HepG2 (cell line): ENCODE data around the gene MED23. TPM values are rescaled to one million over a fixed set of nuclear protein-coding genes. Genes with fewer than 3 reads are reported as not detected.

Experiments used
- ATF7-NPFF ChIP-seq: sonication (generic); formaldehyde crosslinking; IDR thresholded peaks from 2 replicates; pipeline ENCODE4 v1.8.1; 2023; ENCODE audit warnings: mild to moderate bottlenecking, low read depth, missing genetic modification reagents, moderate library complexity
- CREB3 ChIP-seq: sonication (generic); formaldehyde crosslinking; IDR thresholded peaks from 2 replicates; pipeline ENCODE4 v1.5.0; 2020; ENCODE audit warnings: missing genetic modification reagents
- CSRNP1 ChIP-seq: sonication (generic); formaldehyde crosslinking; IDR thresholded peaks from 2 replicates; pipeline ENCODE4 v1.8.1; 2023; ENCODE audit warnings: mild to moderate bottlenecking, missing genetic modification reagents
- EEA1 ChIP-seq: sonication (generic); formaldehyde crosslinking; IDR thresholded peaks from 2 replicates; pipeline ENCODE4 v1.5.1; 2020; ENCODE audit warnings: mild to moderate bottlenecking, missing genetic modification reagents, borderline replicate concordance
- ETV5 ChIP-seq: IDR thresholded peaks from 2 replicates; pipeline ENCODE4 v1.6.1; 2018; ENCODE audit warnings: missing biosample characterization, missing genetic modification reagents, inconsistent platforms, borderline replicate concordance
- FOSL2 ChIP-seq: sonication (generic); formaldehyde crosslinking; IDR thresholded peaks from 2 replicates; pipeline ENCODE4 v1.4.0; 2020; ENCODE audit warnings: missing genetic modification reagents
- GZF1 ChIP-seq: sonication (generic); formaldehyde crosslinking; IDR thresholded peaks from 2 replicates; pipeline ENCODE4 v1.5.1; 2020; ENCODE audit warnings: mild to moderate bottlenecking, missing genetic modification reagents
- HNF1B ChIP-seq: sonication (generic); formaldehyde crosslinking; IDR thresholded peaks from 2 replicates; pipeline ENCODE4 v1.5.1; 2020; ENCODE audit warnings: mild to moderate bottlenecking, moderate library complexity, missing genetic modification reagents
- KDM6A ChIP-seq: IDR thresholded peaks from 2 replicates; pipeline ENCODE4 v1.6.1; 2016; ENCODE audit warnings: low read depth
- KLF11 ChIP-seq: IDR thresholded peaks from 2 replicates; pipeline ENCODE4 v1.6.1; 2016; ENCODE audit warnings: missing compliant biosample characterization
- NAIF1 ChIP-seq: sonication (generic); formaldehyde crosslinking; IDR thresholded peaks from 2 replicates; pipeline ENCODE4 v1.5.0; 2020; ENCODE audit warnings: mild to moderate bottlenecking, missing genetic modification reagents, borderline replicate concordance
- PHB2 ChIP-seq: fragments of 450-650 bp; IDR thresholded peaks from 2 replicates; pipeline ENCODE4 v1.6.1; 2018; ENCODE audit not compliant: partially characterized antibody
- SOX5 ChIP-seq: IDR thresholded peaks from 2 replicates; pipeline ENCODE4 v1.6.1; 2016; ENCODE audit warnings: borderline replicate concordance
- TAF1 ChIP-seq: sonication (generic); formaldehyde crosslinking; IDR thresholded peaks from 2 replicates; pipeline ENCODE4 v1.4.0; 2020; ENCODE audit warnings: missing genetic modification reagents
- ZBTB43 ChIP-seq: sonication (generic); formaldehyde crosslinking; conservative IDR thresholded peaks from 2 replicates; pipeline ENCODE4 v1.4.0; 2020; ENCODE audit warnings: missing genetic modification reagents
- ZFP1 ChIP-seq: IDR thresholded peaks from 2 replicates; pipeline ENCODE4 v1.6.1; 2016
- ZNF230 ChIP-seq: sonication (generic); formaldehyde crosslinking; IDR thresholded peaks from 2 replicates; pipeline ENCODE4 v1.4.0; 2020; ENCODE audit warnings: mild to moderate bottlenecking, missing genetic modification reagents
- ZNF260 ChIP-seq: sonication (generic); formaldehyde crosslinking; IDR thresholded peaks from 2 replicates; pipeline ENCODE4 v1.4.0; 2020; ENCODE audit warnings: missing genetic modification reagents, low read depth, mild to moderate bottlenecking, borderline replicate concordance
- ZNF501 ChIP-seq: sonication (generic); formaldehyde crosslinking; IDR thresholded peaks from 2 replicates; pipeline ENCODE4 v1.5.1; 2020; ENCODE audit warnings: mild to moderate bottlenecking, moderate library complexity, missing genetic modification reagents
- ZNF614 ChIP-seq: IDR thresholded peaks from 2 replicates; pipeline ENCODE4 v1.6.1; 2018; ENCODE audit warnings: missing biosample characterization, missing genetic modification reagents, inconsistent platforms, borderline replicate concordance
- ZNF652 ChIP-seq: IDR thresholded peaks from 2 replicates; pipeline ENCODE4 v1.6.1; 2016; ENCODE audit warnings: low read depth, borderline replicate concordance
- ZNF709 ChIP-seq: sonication (generic); formaldehyde crosslinking; IDR thresholded peaks from 2 replicates; pipeline ENCODE4 v1.5.0; 2020; ENCODE audit warnings: mild to moderate bottlenecking, missing genetic modification reagents
- ZNF747 ChIP-seq: sonication (generic); formaldehyde crosslinking; IDR thresholded peaks from 2 replicates; pipeline ENCODE4 v1.8.1; 2023; ENCODE audit warnings: missing genetic modification reagents, mild to moderate bottlenecking, borderline replicate concordance
- ZNF850 ChIP-seq: sonication (generic); formaldehyde crosslinking; conservative IDR thresholded peaks from 2 replicates; pipeline ENCODE4 v1.9.0; 2021; ENCODE audit warnings: mild to moderate bottlenecking, missing genetic modification reagents
- ZSCAN29 ChIP-seq: sonication (generic); formaldehyde crosslinking; conservative IDR thresholded peaks from 2 replicates; pipeline ENCODE4 v1.4.0; 2020; ENCODE audit warnings: mild to moderate bottlenecking, missing genetic modification reagents
- ZSCAN30 ChIP-seq: sonication (generic); formaldehyde crosslinking; IDR thresholded peaks from 2 replicates; pipeline ENCODE4 v1.5.0; 2020; ENCODE audit warnings: mild to moderate bottlenecking, missing genetic modification reagents
- polyA plus RNA-seq, 8 experiments: library from polyadenylated mRNA; depleted of rRNA in 3 of 8; stranded (reverse) in 7 of 8; unstranded in 1 of 8; fragments of >200 nt; fragmentation: Illumina TruSeq in 4 of 8; extraction: Trizol in 4 of 8; gene quantifications; 2 replicates each; pipeline versions ENCODE4 v1.2.1 to v1.2.3, GENCODE V29; 2011 to 2016; ENCODE audit warnings: low read depth in 4 of 8, missing spikeins in 1 of 8, mixed read lengths in 1 of 8; ENCODE audit not compliant: insufficient read depth in 1 of 8
- total RNA-seq, 5 experiments: library from RNA; depleted of rRNA; stranded (reverse); fragments of >200 nt; fragmentation: Illumina TruSeq; extraction: Trizol; gene quantifications; 2 replicates each; pipeline ENCODE4 v1.2.3, GENCODE V29; 2016; ENCODE audit warnings: low read depth in 1 of 5
- TF ChIP-seq, protein P1 (sequence below): sonication (generic); formaldehyde crosslinking; IDR thresholded peaks from 2 replicates; pipeline ENCODE4 v1.5.0; 2020; ENCODE audit warnings: missing genetic modification reagents

The MED23 gene
- total and polyA plus RNA-seq, 2 of the 13 experiments (the other 11 are each of a cell fraction or from before 2014, with no cell fraction given) = 34.9 to 50.5 TPM

DNA sequence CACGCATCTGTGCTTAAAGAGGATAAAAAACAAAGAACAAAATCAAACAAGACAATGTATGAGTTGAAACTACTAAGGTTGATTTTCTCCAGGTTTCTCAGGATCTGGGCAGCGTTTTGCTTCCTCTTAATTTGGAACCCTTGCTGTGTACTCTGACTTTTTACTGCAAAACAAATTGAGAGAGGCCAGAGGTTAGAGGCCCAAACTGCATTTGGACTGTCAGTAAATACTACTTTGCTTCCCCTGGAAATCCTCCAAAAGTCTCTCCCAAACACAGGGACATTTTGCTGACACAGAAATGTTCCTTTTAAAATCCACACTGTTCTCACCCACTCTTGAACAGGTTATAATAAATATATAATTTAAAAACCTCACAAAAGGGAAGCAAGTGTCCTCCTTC lies 53.9 kb downstream of the MED23 start (continued):
- no peak for TF ChIP-seq ZNF747 (CRISPR knock-in tag)
- peak; percentile 61; the same call in 1 of the 2 replicates for TF ChIP-seq SOX5 (CRISPR knock-in tag)
- TF ChIP-seq ZNF652 (CRISPR knock-in tag) = no peak
- TF ChIP-seq GZF1 = no peak
- TF ChIP-seq KDM6A = peak; percentile 90
- TF ChIP-seq FOSL2 (CRISPR knock-in tag) = no peak
- TF ChIP-seq ZNF260 (CRISPR knock-in tag) = no peak
- no peak for TF ChIP-seq ATF7-NPFF
- no peak for TF ChIP-seq ZNF850 (CRISPR knock-in tag)
- TF ChIP-seq PHB2 = no peak
- TF ChIP-seq ZBTB43 (CRISPR knock-in tag) = no peak; the same call in 1 of the 2 replicates
- no peak for TF ChIP-seq EEA1
- no peak for TF ChIP-seq HNF1B (CRISPR knock-in tag)
- no peak for TF ChIP-seq CREB3 (CRISPR knock-in tag)
- TF ChIP-seq ZSCAN29 (CRISPR knock-in tag) = no peak
- TF ChIP-seq, protein P1, sequence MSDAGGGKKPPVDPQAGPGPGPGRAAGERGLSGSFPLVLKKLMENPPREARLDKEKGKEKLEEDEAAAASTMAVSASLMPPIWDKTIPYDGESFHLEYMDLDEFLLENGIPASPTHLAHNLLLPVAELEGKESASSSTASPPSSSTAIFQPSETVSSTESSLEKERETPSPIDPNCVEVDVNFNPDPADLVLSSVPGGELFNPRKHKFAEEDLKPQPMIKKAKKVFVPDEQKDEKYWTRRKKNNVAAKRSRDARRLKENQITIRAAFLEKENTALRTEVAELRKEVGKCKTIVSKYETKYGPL (CRISPR knock-in tag) = no peak
- TF ChIP-seq ZNF230 (CRISPR knock-in tag) = no peak
- peak; percentile 74; the same call in 1 of the 2 replicates for TF ChIP-seq ETV5
- TF ChIP-seq NAIF1 (CRISPR knock-in tag) = 0 out of 2 replicates have a peak, but pooled peaks have one; percentile 24
- 0 out of 2 replicates have a peak, but pooled peaks have one; percentile 19 for TF ChIP-seq KLF11 (CRISPR knock-in tag)
- TF ChIP-seq ZNF614 (CRISPR knock-in tag) = no peak
- no peak for TF ChIP-seq ZSCAN30
- TF ChIP-seq ZNF501 (CRISPR knock-in tag) = no peak
- TF ChIP-seq ZFP1 (CRISPR knock-in tag) = no peak
- 0 out of 2 replicates have a peak, but pooled peaks have one; percentile 56 for TF ChIP-seq CSRNP1
- TF ChIP-seq ZNF709 (CRISPR knock-in tag) = no peak
- no peak for TF ChIP-seq TAF1 (CRISPR knock-in tag)
